Fibroblast of mammary gland (primary cell): ENCODE data around the gene STARD3.
A peak's percentile ranks its signal among the peaks of the same experiment; 100 is the strongest.

Source experiments
- DNase-seq: peaks from one replicate; pipeline ENCODE4 v3.0.0-alpha.2; 2010; ENCODE audit warnings: low read depth
- H3K4me3 ChIP-seq: 2 replicates; pipeline ENCODE4 v1.5.1; 2011; ENCODE audit warnings: low read depth, mild to moderate bottlenecking, low read length, moderate library complexity; ENCODE audit not compliant: control insufficient read depth
- TF ChIP-seq, protein P1 (sequence below): conservative IDR thresholded peaks from 2 replicates; pipeline ENCODE4 v1.5.1; 2011; ENCODE audit warnings: low read depth, low read length, inconsistent platforms; ENCODE audit not compliant: control insufficient read depth, insufficient read depth

STARD3 gene

GRCh38 chr17:39667262-39667944, 30.5 kb downstream of the STARD3 start:
- TF ChIP-seq, protein P1, sequence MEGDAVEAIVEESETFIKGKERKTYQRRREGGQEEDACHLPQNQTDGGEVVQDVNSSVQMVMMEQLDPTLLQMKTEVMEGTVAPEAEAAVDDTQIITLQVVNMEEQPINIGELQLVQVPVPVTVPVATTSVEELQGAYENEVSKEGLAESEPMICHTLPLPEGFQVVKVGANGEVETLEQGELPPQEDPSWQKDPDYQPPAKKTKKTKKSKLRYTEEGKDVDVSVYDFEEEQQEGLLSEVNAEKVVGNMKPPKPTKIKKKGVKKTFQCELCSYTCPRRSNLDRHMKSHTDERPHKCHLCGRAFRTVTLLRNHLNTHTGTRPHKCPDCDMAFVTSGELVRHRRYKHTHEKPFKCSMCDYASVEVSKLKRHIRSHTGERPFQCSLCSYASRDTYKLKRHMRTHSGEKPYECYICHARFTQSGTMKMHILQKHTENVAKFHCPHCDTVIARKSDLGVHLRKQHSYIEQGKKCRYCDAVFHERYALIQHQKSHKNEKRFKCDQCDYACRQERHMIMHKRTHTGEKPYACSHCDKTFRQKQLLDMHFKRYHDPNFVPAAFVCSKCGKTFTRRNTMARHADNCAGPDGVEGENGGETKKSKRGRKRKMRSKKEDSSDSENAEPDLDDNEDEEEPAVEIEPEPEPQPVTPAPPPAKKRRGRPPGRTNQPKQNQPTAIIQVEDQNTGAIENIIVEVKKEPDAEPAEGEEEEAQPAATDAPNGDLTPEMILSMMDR = no peak
- no peak for DNase-seq
- H3K4me3 ChIP-seq = no peak overlapping the region

- DNase-seq = peak; percentile 42
- H3K4me3 ChIP-seq = no peak within 1 kb of the TSS
- TF ChIP-seq, protein P1 = peak; percentile 38
Measured at GRCh38 chr17:39667945-39668924, 31.3 kb downstream of the STARD3 start, which contains the start of gene PNMT. Gene PNMT (plus strand): TSS chr17:39668453. CDS start chr17:39668476, 23 bp downstream.

DNA sequence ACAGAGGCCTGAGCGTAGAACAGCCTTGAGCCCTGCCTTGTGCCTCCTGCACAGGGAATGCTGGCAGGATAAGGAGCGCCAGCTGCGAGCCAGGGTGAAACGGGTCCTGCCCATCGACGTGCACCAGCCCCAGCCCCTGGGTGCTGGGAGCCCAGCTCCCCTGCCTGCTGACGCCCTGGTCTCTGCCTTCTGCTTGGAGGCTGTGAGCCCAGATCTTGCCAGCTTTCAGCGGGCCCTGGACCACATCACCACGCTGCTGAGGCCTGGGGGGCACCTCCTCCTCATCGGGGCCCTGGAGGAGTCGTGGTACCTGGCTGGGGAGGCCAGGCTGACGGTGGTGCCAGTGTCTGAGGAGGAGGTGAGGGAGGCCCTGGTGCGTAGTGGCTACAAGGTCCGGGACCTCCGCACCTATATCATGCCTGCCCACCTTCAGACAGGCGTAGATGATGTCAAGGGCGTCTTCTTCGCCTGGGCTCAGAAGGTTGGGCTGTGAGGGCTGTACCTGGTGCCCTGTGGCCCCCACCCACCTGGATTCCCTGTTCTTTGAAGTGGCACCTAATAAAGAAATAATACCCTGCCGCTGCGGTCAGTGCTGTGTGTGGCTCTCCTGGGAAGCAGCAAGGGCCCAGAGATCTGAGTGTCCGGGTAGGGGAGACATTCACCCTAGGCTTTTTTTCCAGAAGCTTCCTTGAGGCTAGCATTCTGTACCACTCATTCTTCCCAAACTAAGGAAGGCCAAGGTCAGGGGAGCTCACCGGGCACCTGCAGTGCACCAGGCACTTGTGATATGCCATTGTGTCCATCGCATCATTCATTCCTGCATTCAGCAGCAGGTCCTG, 33.2 kb downstream of the STARD3 start:
- TF ChIP-seq, protein P1 = no peak
- no peak for DNase-seq
- H3K4me3 ChIP-seq = no peak overlapping the region

DNA sequence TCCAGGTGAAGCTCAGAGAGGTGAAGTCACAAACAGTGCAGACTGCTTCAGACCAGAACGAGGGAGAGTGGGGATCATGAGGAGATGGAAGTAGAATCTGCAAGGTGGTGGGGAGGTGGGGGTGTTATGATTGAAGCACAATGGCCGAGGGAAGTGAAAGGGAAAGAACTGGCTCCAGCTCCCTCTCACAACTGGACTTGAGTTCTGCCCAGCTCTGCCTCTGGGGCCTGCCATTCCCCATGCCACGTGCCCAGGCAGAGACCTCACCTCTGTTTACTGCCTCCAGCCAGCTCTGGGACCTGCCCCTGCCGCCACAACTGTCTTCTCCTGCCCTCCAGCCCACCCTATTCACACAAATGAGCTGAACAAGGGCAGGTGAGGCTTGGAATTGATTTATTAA, 33.8 kb downstream of the STARD3 start:
- no peak overlapping the region for H3K4me3 ChIP-seq
- TF ChIP-seq, protein P1 = no peak
- DNase-seq = no peak

- TF ChIP-seq, protein P1 = peak; percentile 53
- no peak overlapping the region for H3K4me3 ChIP-seq
- peak; percentile 37 for DNase-seq
Measured at GRCh38 chr17:39671651-39672521, 34.9 kb downstream of the STARD3 start.
